Sigmoid colon (tissue), 7 donors: ENCODE data around the gene DDR1. TPM values are rescaled to one million over a fixed set of nuclear protein-coding genes. Genes with fewer than 3 reads are reported as not detected.

ENCODE experiments used
- DNase-seq: peaks from one replicate; pipeline ENCODE4 v3.0.0-alpha.2; 2019
- H3K27ac ChIP-seq, 4 donors: fragments of 200-600 bp; sonication (generic); one replicate each; pipeline ENCODE4 v1.5.1; 2016 to 2019; ENCODE audit warnings: mild to moderate bottlenecking in 1 of 4
- H3K27me3 ChIP-seq, 3 donors: fragments of 200-600 bp; sonication (generic); one replicate each; pipeline ENCODE4 v1.5.1; 2019; ENCODE audit warnings: mild to moderate bottlenecking in 1 of 3
- H3K36me3 ChIP-seq, 4 donors: fragments of 200-600 bp; sonication (generic); one replicate each; pipeline ENCODE4 v1.5.1; 2016 to 2019
- H3K4me1 ChIP-seq, 4 donors: fragments of 200-600 bp; sonication (generic); one replicate each; pipeline ENCODE4 v1.5.1; 2017 to 2019
- H3K4me3 ChIP-seq, 4 donors: fragments of 200-600 bp; sonication (generic); one replicate each; pipeline ENCODE4 v1.5.1; 2017 to 2019; ENCODE audit warnings: mild to moderate bottlenecking in 2 of 4, moderate library complexity in 1 of 4
- H3K9me3 ChIP-seq, 4 donors: fragments of 200-600 bp in 3 of 4; sonication (generic) in 3 of 4; one replicate each; pipeline versions ENCODE4 v1.5.1 to v1.6.1; 2013 to 2019
- CTCF ChIP-seq, 4 experiments: fragments of 450-650 bp in 3 of 4; fragments of 200-600 bp in 1 of 4; IDR thresholded peaks; one replicate each; pipeline ENCODE4 v1.5.1; 2016 to 2019; ENCODE audit warnings: antibody characterized with exemption in 4 of 4, mild to moderate bottlenecking in 3 of 4, moderate library complexity in 2 of 4
- EP300 ChIP-seq, 4 donors: sonication (generic); formaldehyde crosslinking; IDR thresholded peaks; one replicate each; pipeline ENCODE4 v1.6.1; 2017; ENCODE audit warnings: antibody characterized with exemption in 4 of 4
- POLR2A ChIP-seq, 2 donors: fragments of 450-650 bp; IDR thresholded peaks; one replicate each; pipeline ENCODE4 v1.6.1; 2016; ENCODE audit warnings: antibody characterized with exemption in 2 of 2, mild to moderate bottlenecking in 2 of 2, moderate library complexity in 2 of 2
- POLR2AphosphoS5 ChIP-seq, 4 donors: sonication (generic); formaldehyde crosslinking; IDR thresholded peaks; one replicate each; pipeline ENCODE4 v1.6.1; 2017; ENCODE audit warnings: antibody characterized with exemption in 4 of 4
- WGBS, 2 donors: extraction: QIAGEN DNeasy Blood & Tissue Kit; methylation state at CpG; one replicate each; pipeline ENCODE4 v1.1.7; 2013; 5-methylcytosine and 5-hydroxymethylcytosine counted together
- intact Hi-C: fragments of 100-400 bp; cut with DNase I; formaldehyde crosslinking; loops from one replicate; pipeline ENCODE4 v1.15.1; 2023
- polyA plus RNA-seq, 3 donors: library from polyadenylated mRNA; stranded (reverse); fragments of 200-250 nt; gene quantifications; one replicate each; pipeline ENCODE4 v1.2.3, GENCODE V29; 2013
- total RNA-seq, 4 donors: library from RNA; depleted of rRNA; stranded (reverse); fragments of >200 nt; gene quantifications; one replicate each; pipeline ENCODE4 v1.1.0, GENCODE V29; 2016
- donor health status: healthy with polysubstance abuse.
- donor health status: Bipolar disorder and iron deficiency.
- donor health status: healthy.

Gene DDR1
- total and polyA plus RNA-seq, 7 donors: 7.9 to 110 (median 25.2) TPM

- Histone ChIP-seq H3K4me3 (no peak overlapping the region), H3K4me1 (no peaks in the 10 kb centered on the region), H3K27ac (no peak overlapping the region), H3K36me3 (no peaks in the 10 kb centered on the region), H3K27me3 (peaks cover 0 to 3% (median 0%) of the 10 kb centered on the region in 3 donors), H3K9me3 (peaks cover 0 to 7% (median 4%) of the 10 kb centered on the region in 4 donors)
- intact Hi-C loops: no loop called here
- no peak for TF ChIP-seq POLR2A (IDR thresholded peaks at IDR 0.05)
- no peak for TF ChIP-seq POLR2AphosphoS5 (IDR thresholded peaks at IDR 0.05)
- TF ChIP-seq CTCF (IDR thresholded peaks at IDR 0.05): no peak
- no peak for TF ChIP-seq EP300 (IDR thresholded peaks at IDR 0.05)
- WGBS, 2 donors: 78 to 81% methylated on average over 6 of the region's 6 CpGs
- DNase-seq: no peak
These were observed 48.5 kb downstream of the DDR1 start for GRCh38 chr6:30932665-30933365.

- no peak overlapping the region for H3K4me3 ChIP-seq
- no peaks in the 10 kb centered on the region for H3K9me3 ChIP-seq
- 20 to 31% methylated on average over 3 of the region's 3 CpGs for WGBS, 2 donors
- TF ChIP-seq POLR2A (IDR thresholded peaks at IDR 0.05) (no peak), EP300 (IDR thresholded peaks at IDR 0.05) (no peak), CTCF (IDR thresholded peaks at IDR 0.05) (no peak), POLR2AphosphoS5 (IDR thresholded peaks at IDR 0.05) (no peak)
- H3K27me3 ChIP-seq: peaks cover 0 to 9% (median 0%) of the 10 kb centered on the region in 3 donors
- no peaks in the 10 kb centered on the region for H3K4me1 ChIP-seq
- H3K36me3 ChIP-seq: no peaks in the 10 kb centered on the region
- no peak for DNase-seq
- no peak overlapping the region for H3K27ac ChIP-seq
- intact Hi-C loops: no loop called here
These were observed 50.7 kb downstream of the DDR1 start for GRCh38 chr6:30935018-30935417.

- no peaks in the 10 kb centered on the region for H3K4me1 ChIP-seq
- peaks cover 0 to 13% (median 0%) of the 10 kb centered on the region in 3 donors for H3K27me3 ChIP-seq
- TF ChIP-seq CTCF (IDR thresholded peaks at IDR 0.05) (no peak), POLR2AphosphoS5 (IDR thresholded peaks at IDR 0.05) (no peak), POLR2A (IDR thresholded peaks at IDR 0.05) (no peak), EP300 (IDR thresholded peaks at IDR 0.05) (no peak)
- no peaks in the 10 kb centered on the region for H3K9me3 ChIP-seq
- DNase-seq: no peak
- no peaks in the 10 kb centered on the region for H3K36me3 ChIP-seq
- H3K4me3 ChIP-seq: no peak overlapping the region
- intact Hi-C loops: no loop called here
- no peak overlapping the region for H3K27ac ChIP-seq
- 84 to 85% methylated on average over 6 of the region's 6 CpGs for WGBS, 2 donors
These were observed 52.9 kb downstream of the DDR1 start for GRCh38 chr6:30937265-30937664.

GRCh38 chr6:30938730-30939129, 54.4 kb downstream of the DDR1 start:
- 67 to 74% methylated on average over 4 of the region's 4 CpGs for WGBS, 2 donors
- TF ChIP-seq EP300 (IDR thresholded peaks at IDR 0.05) (no peak), POLR2A (IDR thresholded peaks at IDR 0.05) (no peak), POLR2AphosphoS5 (IDR thresholded peaks at IDR 0.05) (no peak), CTCF (IDR thresholded peaks at IDR 0.05) (no peak)
- peaks cover 0 to 8% (median 3%) of the 10 kb centered on the region in 4 donors for H3K4me1 ChIP-seq
- H3K4me3 ChIP-seq: no peak overlapping the region
- no peak overlapping the region for H3K27ac ChIP-seq
- no peaks in the 10 kb centered on the region for H3K36me3 ChIP-seq
- peaks cover 0 to 13% (median 0%) of the 10 kb centered on the region in 3 donors for H3K27me3 ChIP-seq
- intact Hi-C loops: no loop called here
- no peak for DNase-seq
- no peaks in the 10 kb centered on the region for H3K9me3 ChIP-seq
